GM21528 (cell line): Measurements from ENCODE around the gene ASCL4.
A peak's percentile ranks its signal among the peaks of the same experiment; 100 is the strongest.

ENCODE experiments used
- ATAC-seq: cut with Tn5 transposase; IDR thresholded peaks from one replicate; pipeline ENCODE4 v1.9.1; 2021; ENCODE audit warnings: mild to moderate bottlenecking, moderate library complexity; ENCODE audit not compliant: unreplicated experiment, low FRiP score

Gene ASCL4

DNA sequence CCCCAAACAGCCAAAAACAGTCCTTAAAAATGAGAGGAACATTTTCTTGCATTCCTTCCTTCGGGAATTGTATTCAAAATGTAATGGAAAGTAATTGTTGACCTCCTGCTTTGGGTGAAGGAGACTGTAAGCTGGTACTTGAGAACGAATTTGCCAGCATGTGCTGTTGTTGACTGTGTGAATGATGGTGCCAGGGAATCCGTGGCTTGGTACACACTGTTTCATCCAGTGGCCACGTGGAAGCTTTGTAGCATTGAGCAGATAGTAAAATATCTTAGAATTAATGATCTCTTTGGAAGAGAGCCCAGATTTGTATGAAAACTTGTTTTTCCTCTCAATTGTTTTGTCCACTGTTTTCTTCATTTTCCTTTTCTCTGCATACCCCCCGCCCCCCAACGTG, 1.7 kb downstream of the ASCL4 start:
- ATAC-seq, result no peak

DNA sequence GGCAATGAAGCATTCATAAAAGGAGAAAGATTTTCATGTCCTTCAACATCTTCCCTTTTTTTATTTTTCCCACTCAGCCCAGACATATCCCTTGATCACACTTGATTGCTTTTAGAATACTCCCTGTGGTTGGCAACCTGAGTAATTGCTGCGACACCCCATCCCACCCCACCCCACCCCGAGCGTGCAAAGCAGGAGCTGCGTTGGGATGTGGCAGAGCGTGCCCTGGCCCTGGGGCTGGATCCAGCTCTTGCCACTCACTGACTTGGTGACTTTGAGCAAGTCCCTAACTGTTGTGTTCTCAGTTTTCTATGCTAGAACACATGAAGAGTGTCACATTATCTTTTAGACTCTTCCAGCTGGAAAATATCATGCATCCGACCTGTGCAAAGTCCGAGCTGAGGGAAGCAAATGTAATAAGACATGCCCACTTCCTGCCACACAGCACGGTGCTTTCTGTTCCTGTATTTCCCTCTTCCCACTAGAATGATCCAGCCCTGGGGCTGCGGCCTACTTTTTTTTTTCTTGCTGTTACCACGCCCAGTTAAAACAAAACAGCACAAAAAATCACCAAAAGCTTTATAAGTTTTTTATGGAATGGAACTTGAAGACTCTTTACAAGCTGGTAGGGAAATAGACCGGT, 4.0 kb downstream of the ASCL4 start:
- no peak for ATAC-seq

DNA sequence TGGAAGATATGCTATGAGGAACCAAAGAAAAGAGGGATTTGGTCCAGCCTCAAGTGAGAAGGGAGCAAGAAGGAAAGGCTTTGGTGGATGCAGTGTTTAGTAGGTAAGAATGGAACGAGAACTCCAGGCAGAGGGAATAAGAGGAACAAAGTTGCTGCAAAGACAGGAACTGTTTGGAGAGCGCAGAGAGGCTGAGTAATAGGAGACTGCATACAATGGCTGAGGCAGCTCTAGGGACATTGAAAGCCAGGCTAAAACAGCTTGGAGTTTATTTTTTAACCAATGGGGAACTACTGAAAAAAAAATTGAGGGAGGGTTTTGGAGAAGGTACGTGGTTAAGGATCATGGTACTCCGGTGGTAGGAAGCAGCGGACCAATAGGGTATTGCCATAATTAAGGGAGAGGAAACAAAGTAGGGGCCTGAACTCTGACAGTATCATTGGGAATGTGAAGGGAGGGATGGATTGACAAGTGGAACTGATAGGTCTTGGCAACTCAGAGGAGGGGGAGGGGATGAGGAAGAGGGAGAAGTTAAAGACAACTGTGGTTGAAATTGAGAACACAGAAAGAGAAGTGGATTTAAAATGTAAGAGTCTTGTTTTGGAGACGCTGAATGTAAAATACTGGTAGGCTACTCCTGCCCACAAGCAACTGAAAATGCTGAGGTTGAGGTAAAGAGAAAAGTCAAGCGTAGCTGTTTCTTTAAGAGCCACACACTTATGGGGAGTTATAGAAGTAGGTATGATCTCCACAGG, 4.8 kb downstream of the ASCL4 start:
- peak; percentile 74 for ATAC-seq

DNA sequence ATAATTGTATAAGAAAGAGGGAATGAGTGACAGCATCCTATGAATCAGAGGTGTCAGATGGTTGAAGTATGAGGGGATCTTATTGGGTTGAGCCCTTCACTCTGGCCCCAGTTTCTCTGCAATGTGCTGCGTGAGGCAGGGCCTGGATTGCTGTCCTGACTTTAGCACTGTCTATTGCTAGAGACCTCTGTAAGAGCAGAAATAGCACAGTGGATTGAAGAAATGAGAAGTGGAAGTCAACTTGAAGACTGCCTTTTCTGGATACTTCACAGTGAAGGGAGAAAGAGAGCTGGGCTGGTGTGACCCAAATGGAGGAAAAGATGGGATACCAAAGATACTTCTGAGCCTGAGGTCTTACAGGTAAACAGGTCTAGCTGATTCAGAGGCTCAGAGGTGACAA, 5.8 kb downstream of the ASCL4 start:
- no peak for ATAC-seq

DNA sequence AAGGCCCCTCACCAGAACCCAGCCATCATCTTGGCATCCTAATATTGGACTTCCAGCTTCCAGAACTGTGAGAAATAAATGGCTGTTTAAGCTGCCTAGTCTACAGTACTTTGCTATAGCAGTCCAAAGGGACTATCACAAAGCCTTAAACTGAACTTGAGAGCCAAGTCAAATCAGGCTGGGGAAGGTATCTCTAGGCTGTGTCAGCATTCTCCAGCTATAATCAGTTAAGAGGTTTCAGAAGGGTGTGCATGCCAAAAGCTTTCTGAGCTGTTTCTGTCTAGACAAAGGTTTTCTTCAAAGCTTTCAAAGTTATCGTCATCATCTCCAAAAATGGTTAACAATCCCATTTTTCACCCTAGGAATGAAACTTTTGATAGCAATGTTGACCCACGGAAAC, 7.6 kb downstream of the ASCL4 start:
- ATAC-seq, result no peak

DNA sequence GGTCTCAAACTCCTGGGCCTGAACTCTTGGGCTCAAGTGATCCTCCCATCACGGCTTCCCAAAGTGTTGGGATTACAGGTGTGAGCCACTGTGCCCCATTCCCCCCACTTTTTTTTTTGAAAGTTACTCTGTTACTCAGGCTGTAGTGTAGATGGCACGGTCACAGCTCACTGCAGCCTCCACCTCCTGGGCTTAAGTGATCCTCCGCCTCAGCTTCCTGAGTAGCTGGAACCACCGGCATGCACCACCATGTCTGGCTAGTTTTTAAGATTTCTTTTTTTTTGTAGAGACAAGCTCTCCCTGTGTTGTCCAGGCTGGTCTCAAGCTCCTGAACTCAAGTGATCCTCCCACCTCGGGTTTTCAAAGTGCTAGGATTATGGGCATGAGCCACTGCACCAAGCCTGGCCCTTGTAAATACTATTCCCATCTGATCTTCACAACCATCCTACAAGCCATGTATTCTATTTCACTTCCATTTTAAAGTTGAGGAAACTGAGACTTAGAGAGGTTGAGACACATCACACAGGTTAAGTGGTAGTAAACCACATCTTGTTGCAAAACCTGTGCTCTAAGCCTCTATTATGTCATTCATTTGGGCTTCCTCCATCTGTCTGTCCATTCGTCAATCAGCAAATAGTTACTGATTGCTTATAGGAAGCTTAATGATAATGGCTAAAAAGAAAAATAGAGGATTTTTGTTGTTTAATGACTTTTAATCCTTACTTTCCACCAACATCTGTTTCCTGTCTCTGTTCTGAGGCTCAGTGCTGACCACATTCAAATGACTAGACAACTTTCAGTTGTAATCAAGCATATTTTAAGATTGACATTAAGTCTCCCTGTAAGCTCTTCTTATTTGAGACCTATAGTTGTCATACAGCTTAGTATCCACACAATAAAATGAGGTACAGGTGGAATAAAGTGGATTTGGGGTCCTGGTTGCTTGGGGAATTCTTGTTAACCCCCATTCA, 9.2 kb downstream of the ASCL4 start:
- ATAC-seq, result peak; percentile 64

DNA sequence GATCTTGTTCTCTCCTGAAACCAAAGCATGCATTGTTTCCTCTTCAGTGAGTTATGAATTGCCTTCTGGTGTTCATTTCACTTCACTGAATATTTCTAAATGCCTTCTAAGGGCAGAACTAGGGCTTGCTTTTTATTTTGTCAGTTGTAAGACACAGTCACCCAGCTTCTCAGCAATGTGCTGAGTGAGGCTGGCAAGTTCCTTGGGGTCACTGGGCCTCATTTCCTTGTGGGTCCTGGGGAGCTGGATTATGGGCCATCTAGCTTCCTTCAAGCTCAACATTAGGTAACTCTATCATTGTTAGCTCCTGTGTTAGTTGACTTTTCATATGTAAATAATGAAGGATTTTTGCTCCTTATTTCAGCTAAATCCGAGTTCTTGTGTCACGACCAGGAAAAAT, 13.8 kb downstream of the ASCL4 start:
- no peak for ATAC-seq

DNA sequence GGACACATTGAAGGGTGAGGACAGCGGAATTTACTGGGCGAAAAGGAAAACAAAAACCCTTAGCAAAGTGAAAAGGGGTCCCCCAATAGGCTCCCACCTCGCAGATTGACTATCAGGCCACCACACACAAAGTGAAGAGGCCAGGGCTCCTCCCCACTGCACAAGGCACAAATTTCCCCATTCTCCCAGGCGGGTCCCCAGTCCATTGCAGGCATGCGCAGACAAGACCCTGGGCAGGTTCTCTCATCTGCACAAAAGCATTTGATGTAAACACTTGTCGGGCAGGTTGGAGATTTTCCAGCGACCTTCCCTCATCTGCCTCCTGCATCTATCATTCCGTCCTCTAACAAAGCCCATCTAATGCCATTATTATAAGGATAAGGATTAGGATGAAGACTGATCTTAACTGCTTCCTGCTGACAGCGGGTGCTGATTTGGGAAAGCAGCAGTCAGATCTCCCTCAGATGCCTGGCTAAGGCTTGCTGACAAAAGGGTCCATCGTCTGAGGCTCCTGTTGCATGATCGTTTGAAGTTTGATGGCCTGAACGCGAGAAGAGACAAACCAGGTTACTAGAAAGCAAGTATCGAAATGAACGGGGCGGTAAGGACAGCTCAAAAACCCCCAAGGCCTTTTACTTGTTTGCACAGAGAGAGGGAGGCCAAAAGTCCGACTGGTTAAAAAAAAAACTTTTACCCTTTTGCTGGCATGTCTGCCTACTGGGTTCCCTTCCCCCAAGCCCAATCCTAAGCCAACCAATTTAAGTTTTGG, 14.4 kb downstream of the ASCL4 start:
- ATAC-seq, result no peak

DNA sequence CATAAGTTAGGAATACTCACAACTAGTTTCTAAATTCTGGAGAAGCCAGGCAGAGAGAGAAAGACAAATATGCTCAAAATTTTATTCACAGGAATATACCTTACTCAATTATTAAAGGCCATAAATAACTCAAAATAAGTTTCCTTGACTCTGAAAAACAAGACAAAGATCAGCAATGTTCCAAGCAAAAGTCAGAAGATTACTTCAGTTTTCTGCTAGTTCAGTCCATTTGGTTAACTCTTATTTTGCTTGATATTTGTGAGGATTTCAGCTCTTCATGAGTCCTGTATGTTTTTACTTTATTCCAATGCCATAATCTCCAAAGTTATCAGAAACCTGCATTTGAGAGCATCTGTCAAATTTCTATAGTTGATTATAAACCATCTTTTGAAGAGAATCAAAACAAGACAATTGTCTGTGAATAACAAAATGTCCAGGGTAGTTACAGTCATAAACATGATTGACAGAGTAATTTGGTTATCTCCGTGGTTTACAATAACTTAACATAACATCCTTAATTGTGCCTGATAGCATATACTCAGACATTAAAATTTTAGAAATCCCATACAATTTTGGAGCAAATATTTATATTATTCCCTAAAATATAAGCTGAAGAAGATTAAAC, 17.1 kb downstream of the ASCL4 start:
- no peak for ATAC-seq

DNA sequence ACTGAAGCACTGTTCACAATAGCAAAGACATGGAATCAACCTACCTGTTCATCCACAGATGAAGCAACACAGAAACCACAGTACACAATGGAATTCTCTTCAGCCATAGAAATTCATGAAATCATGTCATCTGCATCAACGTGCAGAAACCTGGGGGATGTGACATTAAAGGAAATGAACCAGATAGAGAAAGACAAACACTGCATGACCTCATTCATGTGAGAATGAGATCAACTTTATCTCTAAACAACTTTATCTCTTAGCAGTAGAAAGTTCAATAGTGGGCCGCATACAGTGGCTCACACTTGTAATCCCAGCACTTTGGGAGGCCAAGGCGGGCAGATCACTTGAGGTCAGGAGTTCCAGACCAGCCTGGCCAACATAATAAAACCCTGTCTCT, 19.9 kb downstream of the ASCL4 start:
- ATAC-seq, result no peak

DNA sequence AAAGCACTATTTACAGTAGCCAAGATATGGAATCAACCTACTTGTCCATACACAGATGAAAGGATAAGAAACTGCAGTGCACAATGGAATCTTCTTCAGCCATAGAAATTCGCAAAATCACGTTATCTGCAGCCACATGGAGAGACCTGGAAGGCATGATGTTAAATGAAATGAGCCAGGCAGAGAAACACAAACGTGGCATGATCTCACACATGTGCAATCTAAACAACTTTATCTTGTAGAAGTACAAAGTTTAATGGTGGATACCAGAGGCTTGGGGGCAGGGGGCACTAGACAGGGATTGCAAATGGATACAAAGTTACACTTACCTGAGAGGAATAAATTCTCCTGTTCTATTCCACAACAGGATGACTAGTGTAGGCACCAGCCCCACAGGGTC, 24.1 kb downstream of the ASCL4 start:
- ATAC-seq, result no peak

DNA sequence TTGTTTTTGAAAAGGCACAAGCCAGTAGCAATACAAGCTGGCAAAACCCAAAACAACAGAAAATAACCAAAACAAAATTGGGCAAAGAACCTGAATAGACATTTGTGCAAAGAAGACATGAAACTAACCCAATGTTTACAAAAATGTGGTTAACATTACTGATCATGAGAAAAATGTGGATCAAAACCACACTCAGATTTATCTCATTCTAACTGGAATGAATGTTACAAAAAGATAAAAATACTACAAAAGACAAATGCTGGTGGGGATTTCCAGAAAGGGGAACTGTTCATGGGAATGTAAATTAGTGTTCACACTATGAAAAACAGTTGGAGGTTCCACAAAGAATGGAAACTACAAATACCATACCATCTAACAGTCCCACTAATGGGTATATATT, 26.6 kb downstream of the ASCL4 start:
- no peak for ATAC-seq

DNA sequence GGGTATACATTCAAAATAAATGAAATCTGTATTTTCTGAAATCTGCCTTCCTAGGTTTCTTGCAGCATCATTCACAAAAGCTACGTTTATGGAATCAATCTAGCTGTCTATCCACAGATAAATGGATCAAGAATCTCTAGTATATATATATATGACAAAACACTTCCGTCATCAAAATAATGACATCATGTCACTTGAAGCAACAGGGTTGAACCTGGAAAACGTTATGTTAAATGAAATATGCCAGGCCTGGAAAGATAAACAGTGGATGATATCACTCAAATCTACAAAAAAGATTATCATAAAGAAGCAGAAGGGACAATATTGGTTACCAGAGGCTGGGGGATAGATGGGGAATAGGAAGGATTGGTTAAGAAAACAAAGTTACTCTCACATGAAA, 28.6 kb downstream of the ASCL4 start:
- no peak for ATAC-seq

DNA sequence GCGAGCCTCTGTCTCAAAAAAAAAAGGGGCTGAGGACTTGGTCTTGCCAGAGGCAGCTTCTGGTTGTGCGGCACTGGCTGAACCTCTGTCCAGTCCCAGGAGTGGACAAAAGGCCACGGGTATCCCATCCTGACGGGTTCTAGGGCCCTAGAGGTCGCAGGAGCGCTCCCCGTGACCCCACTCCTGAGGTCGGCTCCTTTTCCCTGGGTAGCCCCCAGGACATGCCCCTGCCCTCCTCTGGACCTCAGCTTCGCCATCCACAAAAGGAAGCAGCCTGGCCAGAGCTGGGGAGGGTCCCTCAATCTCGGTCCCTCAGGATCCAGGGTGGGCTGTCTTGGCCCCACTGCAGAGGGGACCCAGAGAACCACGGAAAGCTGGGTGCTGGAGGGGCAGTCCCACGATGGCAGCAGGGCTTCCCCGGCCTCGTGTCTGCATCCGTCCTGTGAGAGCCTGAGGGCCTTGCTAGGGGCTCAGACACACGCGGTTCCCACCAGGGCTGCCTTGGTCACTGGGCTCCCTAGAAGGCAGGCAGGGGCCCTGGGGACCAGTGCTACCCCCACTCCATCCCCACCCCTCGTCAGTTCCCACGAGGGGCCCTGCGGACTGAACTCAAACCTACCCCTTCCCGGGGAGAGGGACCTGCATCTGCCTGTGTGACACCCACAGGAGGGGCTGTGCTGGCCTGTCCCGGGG, 31.1 kb downstream of the ASCL4 start:
- no peak for ATAC-seq

DNA sequence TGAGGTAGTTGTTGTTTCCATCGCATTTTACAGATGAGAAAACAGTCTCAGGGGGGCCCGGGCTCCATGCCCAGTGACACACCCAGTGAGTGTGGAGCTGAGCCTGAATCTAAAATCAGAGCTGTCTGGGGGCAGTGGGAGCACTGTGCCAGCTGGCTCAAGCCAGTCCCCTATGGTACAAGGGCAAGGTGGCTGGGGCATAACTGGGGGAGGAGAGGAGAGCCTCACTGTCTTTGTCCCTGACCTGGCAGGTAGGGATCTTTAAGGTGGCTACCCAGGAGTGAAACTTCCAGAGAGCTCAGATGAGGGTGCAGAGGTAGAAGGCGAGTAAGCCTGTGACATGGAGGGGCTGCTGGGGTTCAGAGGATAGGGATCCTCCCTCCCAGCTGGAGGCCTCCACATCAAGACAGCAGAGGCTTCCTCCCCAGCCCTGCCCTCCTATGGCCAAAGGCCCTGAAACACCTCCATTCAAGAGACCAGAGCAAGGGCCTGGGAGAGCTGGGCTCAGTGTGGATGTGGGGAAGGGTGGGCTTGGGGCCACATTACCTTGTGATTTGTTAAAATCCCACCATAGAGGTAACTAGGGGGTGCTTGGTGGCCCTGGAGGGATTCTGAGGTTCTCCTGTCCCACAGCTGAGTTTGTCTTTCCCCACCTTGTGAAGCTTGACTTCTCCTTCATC, 33.1 kb downstream of the ASCL4 start:
- no peak for ATAC-seq

DNA sequence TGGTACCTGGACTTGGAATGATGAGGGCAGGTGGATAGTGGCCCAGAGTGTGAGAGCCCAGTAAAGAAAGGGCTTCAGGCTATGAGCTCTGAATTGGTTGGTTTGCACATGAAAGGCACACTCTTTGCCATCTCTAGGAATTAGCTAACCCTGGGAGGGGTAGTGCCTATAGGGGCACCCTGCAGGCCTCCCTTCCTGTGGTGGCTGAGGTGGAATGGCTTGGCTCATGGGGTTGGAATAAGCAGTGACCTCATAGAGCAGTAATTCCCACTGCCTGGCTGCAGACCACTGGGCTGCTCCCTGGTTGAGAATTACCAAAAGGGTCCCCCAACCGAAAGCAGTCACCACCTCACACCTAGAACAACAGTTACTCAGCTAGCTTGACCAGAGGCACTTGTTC, 42.7 kb downstream of the ASCL4 start:
- no peak for ATAC-seq

DNA sequence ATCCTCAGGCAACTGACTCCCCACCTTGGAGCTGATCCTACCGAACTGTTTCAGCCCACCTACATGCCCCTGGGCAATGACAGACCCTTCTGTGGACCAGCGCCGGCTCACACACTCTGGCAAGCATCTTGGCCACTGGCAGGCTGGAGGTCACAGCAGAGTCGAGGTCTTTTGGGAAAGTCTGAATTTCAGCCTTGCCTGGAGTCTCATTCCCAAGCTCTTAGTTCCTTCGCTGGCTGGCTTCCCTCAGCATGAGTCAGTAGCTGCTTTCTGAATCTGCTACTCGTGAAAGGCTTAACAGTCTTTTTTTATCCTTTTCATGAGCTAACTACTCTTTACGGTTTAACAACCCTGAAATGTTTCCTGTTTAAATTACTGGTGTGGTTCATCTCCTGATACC, 44.5 kb downstream of the ASCL4 start:
- no peak for ATAC-seq

DNA sequence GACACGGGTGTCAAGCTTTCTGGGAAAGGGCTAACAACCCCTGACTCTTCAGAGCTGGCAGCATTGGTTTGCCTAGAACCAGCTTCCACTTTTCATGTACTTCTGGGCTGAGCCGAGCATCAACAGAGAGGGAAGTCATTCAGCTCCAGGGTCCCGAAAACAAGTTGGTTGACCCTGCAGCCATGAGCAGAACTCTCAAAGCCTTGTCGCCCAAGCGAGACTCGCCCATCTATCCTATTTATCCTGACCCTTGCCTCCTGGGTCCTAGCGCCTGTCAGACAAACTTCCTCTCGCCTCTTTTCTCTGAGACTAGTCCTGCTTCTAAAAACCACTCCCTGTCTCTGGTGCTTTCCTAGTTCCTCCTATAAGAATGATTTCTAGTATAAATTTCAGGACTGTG, 47.9 kb downstream of the ASCL4 start:
- ATAC-seq, result no peak
